HG02938 (cell line): ENCODE measurements around the gene PCNA.

Experiments
- ATAC-seq: cut with Tn5 transposase; IDR thresholded peaks from one replicate; pipeline ENCODE4 v1.9.1; 2021; ENCODE audit warnings: mild to moderate bottlenecking, moderate library complexity; ENCODE audit not compliant: unreplicated experiment

Gene PCNA

GRCh38 chr20:5119435-5120184 lies at the start of gene PCNA:
TSS of gene PCNA (minus strand) at chr20:5119958. CDS start at chr20:5119798, 160 bp downstream.
- peak; percentile 92 for ATAC-seq

DNA sequence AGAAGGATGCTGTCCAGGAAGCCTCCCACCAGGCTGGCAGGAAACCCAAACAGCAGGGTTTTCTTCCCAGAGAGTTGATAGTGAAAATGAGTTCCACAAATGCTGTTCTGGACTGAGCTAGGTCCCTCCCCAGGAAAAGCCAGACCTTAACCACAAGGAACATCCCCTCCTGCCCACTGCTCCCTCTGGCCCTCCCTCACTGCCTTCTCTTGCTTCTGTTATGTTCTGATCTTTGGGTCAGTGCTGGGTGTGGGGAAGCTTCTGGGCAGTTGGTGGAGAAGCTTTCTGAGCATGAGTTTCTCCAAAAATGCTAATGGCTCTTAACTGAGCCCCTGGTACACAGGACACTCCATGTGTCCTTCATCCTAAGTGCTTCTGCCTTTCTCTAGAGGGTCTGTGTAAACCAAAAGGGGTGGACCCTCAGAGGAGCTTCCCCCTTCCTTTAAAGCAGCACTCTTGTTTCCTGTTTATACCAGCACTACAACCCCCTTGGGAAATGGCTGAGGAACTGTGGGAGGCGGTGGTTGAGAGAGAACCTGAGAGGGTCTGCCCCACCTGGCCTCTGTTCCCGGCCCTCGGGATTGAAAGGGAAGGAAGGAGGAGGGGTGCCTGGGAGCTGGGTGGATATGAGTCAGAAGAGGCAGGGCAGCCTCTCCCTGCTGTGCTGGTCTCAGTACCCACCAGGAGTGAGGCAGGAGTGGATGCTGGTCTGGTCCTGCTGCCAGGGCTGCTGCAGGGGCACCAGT lies 49.1 kb upstream of the PCNA start:
- ATAC-seq: no peak

DNA sequence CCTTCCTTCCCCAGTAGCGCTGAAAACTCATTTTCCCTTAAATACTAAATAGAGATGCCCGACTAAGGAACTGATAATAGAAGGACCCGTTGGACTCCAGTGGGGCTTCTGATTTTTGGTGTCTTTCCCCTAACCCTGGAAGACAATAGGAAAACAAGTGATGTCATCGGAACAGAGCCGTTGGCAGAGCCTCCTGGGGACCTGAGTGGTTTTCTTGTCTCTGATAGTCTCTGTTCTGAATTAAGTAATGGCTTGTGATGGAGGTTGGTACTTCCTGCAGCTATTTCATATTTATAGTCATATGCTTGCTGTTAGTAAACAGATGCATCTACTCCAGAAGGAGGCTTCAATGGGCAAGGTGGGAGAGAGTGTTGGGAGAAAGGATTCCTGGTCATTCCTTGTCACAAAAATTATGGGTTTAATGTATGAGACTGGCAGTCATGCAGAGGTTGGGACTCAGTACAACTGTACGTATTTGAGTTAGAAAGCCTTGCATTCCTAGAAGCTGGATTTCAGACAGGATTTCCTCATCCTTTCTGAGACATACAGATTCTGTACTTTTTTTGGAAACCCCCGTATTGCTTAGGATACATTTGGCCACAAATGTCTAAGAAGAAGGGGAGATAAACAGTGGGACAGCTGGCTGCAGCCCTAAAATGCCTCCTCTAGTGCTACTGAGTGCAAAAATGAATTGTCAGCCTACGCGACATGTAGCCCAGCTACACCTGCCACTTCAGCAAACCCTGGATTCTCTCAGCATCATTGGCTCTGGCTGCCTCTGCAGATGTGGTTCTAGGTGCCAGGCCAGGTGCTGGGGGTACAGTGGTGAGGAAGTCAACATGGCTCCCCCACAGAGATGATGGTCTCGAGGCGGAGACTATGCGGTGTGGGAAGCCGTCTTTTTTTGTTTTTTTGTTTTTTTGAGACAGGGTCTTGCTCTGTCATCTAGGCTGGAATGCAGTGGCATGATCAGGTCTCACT lies 45.2 kb upstream of the PCNA start:
- no peak for ATAC-seq

DNA sequence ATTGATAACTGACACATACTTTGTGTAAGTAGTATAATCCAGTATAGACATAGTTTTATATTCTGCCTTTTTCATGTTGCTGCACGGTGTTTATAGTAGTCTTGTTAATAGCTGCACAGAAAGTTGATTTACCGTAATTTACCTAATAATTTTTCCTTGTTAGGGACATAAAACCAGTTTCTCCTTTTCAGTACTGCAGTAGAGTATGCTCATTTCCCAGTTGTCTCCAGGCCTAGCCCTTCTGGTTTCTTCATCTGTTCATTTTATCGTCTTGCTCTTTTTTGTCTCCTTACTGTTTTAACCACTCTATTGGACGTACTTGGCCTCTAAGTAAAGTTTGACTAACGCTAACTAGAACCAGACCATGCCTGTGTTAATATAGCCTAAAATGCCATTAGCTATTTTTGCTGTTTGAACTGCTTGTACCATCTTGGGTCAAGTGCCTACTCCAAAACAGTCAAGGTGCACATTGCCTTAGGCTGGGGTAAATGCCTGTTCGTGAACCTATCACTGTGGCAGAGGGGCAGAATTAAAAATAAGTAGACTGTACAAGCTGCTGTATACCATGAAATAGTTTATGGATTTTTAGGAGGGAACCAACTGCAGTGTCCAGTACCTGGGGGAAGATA lies 41.9 kb upstream of the PCNA start:
- ATAC-seq: no peak

DNA sequence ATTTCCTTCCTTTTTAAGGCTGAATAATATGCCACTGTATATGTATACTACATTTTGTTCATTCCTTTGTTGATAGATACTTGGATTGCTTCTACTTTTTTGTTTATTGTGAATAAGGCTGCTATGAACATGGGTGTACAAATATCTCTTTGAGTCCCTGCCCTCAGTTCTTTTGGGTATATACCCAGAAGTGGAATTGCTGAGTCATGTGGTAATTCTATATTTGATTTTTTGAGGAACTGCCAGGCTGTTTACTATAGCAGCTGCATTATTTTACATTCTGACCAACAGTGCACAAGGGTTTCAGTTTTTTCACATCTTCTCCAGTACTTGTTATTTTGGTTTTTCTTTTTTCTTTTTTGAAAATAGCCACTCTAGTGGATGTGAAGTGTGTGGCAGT lies 41.1 kb upstream of the PCNA start:
- ATAC-seq: no peak

- ATAC-seq: no peak
Observed at GRCh38 chr20:5159928-5160327, 40.2 kb upstream of the PCNA start.

DNA sequence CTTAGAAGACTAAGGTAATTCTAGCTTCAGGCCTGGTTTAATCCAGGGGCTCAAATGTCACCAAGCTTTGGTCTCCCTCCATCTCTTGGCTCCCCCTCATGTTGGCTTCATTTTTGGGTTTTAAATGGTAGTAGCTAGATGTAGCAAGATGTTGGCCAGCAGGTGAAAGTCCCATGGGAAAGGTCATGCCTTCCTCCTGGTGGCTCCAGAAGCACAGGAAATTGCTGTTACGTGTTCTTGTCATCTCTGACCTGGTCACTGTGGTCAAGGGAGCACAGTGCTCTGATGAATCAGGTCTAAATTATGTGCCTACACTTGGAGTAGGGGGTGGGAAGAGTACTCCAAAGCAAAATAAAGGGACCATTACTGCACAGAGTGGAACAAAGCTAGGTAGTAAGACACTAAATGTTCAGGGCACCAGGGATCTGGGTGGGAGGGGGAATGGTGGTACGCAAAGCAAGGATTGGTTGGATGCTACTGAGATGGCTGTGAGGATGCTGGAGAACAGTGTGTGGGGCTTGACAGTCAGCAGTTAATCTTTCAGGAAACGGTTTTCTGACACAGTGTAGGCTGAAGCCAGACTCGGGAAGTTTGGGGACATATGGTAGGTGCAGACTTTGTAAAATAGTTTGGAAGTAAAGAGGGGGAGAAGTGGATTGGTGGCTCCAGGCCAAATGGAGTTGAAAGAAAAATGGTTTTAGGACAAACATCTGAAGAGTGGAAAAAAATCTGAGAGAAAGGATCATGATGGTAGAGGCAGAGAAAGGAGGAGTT lies 37.1 kb upstream of the PCNA start:
- ATAC-seq: no peak

GRCh38 chr20:5155404-5155803 lies 35.6 kb upstream of the PCNA start:
- no peak for ATAC-seq

DNA sequence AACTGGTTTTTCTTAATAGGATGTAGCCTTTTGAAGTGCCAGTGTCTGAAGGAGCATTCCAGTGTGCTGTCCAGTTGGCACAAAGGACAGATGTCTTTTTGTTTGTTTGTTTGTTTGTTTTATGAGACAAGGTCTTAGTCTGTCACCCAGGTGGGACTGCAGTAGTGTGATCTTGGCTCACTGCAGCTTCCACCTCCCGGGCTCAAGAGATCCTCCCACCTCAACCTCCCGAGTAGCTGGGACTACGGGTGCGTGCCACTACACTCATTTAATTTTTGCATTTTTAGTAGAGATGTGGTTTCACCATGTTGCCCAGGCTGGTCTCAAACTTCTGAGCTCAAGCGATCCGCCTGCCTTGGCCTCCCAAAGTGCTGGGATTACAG lies 34.8 kb upstream of the PCNA start:
- no peak for ATAC-seq

DNA sequence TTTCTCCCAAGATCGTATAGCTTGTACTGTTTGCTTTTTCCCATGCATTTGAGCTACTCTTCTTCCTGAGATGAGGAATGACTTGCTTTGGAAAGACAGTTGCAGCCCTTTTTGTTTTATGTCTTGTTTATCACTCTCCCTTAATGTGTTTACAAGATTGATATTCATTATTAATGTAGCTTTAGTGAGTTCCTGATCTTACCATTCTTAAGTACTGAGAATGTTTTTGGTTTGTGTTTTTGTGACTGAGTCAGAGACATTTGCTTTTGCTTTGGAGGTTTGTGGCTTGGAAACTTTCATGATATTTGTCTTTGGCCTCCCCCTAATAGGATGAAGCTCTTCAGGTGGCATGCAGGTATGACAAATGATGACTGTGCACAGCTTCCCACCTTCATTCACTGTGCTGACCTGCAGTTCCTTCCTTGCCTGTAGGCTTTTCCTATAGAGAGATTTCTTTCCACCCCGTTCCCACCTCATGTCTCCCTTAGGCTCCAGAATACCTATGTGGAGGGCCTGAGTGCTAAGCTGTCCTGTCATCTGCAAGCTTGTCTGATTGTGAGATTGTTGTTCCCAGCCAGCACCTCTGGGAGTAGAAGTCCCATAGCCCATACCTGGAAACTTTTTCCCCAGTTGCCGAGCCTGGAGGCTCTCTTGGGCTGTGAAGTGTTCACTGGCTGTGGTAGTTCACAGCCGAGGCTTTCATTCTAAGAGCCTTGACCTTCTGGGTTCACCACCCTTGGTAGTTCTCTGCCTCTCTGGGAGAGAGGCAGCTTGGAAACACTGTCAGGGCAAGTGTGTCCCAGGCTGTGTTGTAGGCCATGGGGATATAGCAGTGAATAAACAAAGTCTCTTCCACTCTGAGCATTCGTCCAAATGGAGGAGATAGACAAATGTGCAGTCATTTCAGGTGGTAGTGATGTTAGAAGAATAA lies 34.1 kb upstream of the PCNA start:
- no peak for ATAC-seq

- no peak for ATAC-seq
Observed at GRCh38 chr20:5153152-5153467, 33.4 kb upstream of the PCNA start.

DNA sequence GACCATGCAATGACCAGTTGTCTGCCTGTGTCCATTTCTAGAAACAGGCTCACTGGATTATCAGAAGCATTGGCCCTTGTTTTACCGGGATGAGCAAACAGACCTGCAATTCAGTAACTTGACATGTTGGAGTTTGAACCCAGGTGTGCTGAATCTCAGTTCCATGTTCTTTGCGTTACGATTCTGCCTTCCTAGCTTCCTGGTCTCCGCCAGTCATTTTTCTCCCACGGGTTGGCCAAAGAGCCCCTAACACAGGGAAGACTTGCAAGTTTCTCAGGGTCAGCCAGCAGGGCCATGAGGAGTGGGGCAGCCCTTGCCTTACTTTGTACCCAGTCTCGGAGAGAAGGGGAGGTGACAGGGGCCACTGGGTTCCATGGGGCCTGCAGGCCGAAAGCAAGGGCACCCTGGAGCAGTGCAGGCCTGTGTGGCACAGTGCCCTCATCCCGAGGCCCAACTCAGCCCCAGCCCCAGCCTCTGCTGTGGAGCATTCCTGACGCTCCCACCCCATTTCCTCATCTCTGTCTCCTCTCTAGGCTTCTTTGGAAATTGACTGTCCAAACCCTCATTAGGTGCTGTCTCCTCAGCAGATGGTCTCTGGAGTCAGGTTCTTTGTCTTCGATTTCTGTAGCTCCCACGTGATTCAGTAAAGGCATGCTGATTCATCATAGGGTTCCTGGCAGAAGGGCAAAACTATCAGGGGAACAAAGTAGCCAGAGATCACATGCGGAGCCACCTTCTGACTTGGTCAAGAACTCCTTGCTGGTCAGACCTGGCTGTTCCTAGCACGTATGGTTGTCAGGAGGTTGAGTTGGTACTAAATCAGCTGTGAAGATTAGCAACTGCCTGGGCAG lies 30.7 kb upstream of the PCNA start:
- no peak for ATAC-seq

DNA sequence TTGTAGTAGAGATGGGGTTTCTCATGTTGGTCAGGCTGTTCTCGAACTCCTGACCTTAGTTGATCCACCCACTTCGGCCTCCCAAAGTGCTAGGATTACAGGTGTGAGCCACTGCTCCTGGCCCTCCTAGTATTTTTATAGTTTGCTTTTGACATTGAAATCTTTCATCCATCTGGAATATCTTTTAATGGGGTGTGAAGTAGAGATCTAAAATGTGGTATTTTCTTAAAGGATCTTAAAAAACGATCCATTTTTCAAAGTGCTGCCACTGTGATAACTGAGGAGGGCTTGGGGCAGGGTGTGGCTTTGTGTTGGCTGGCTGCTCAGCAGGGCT lies 30.1 kb upstream of the PCNA start:
- no peak for ATAC-seq

DNA sequence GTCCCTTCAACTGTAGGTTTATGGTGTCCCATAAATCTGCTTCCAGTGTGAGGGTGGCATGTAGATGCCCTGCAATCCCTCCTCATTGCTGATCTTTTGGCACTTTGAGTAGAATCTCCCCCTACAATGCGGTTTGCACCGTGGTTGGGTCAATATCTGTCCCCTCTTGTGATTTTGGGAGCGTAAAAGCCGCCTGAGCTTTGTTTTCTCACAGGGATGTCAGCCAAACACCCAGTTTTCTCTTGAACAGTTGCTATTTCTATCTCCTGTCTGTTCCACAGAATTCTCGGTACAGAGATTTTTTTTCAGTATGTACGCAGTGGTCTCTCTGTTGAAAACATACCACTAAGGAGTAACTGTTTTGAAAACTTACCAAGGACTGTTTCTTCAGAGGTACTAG lies 28.8 kb upstream of the PCNA start:
- ATAC-seq: no peak

DNA sequence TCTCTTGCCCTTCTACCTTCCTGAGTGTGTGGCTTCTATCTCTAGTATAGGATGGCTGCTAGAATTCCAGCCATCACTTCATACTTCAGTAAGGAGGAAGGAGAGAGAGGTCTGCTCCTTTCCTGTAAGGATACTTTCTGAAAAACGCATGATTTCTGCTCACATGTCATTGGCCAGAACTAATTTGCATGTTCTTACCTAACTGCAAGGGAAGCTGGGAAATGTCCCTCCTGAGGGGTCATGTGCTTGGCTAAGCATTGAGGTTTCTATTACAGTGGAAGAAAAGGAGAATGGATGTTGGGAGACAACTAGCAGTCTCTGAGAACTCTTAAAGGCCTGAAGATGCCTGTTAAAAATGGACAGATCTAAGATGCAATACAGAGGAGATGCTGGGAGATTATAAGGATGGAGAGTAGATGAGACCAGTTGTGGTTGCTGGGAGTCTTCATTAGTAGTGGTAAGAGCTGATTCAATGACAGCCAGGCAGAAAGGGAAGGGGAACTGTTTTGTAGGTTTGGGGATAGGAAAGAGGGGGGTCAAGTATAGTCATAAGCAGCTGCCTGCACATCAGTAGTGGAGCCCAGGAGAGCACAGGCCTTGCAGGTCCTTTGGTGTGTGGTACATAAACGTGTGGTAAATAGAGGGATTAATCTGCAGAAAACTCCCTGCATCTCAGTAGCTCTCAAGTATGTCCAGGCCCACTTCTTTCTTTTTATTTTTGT lies 27.3 kb upstream of the PCNA start:
- no peak for ATAC-seq

DNA sequence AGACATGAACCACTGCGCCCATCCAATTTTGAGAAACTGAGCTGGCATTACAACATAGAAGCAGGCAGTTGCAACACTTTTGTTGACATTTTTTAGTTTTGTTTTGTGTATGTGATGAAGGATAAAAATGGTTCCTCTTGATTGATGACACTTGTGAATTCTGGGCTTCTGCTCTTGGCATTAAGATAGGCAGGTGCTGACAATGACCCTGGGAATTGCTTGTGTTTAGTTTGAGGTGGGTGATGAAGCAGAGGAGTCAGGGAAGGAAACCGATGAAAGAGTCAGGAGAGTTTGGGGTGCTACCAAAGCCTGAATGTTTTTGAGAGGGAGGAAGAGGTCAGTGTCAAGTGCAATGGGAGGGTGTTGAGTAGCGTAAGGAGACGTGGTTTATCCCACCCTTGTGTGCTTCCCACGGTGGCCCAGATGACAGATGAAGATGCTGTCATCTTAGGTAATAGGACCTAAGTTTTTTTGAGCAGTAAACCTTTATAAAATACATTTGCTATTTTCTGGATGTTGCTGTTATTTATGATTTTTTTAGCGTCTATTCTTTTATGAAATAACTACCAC lies 26.4 kb upstream of the PCNA start:
- no peak for ATAC-seq

- ATAC-seq: no peak
Observed at GRCh38 chr20:5145365-5146098, 25.8 kb upstream of the PCNA start.
